Measurements from ENCODE around the gene PTPRN2.

Gene PTPRN2

GRCh38 chr7:158618745-158619140, 31.1 kb upstream of the PTPRN2 start:
- H3K27me3 ChIP-seq (ENCODE audit: control insufficient read depth in 3 of 3, insufficient read depth in 3 of 3, low read depth in 1 of 3, low read length in 3 of 3), result no peaks in the 10 kb centered on the region
- no peak for DNase-seq (ENCODE audit: low spot score)
- no peak overlapping the region for H3K4me2 ChIP-seq (ENCODE audit: insufficient read depth, low read length, poor library complexity, severe bottlenecking)
- no peaks in the 10 kb centered on the region for H3K79me1 ChIP-seq (ENCODE audit: low read depth, low read length)
- H3K4ac ChIP-seq (ENCODE audit: low read length), result no peak overlapping the region
- H2BK5ac ChIP-seq (ENCODE audit: low read length), result no peak overlapping the region
- no peak overlapping the region for H2AK5ac ChIP-seq (ENCODE audit: low read depth, low read length)
- no peak overlapping the region for H4K8ac ChIP-seq (ENCODE audit: low read depth, low read length)
- H2AFZ ChIP-seq (ENCODE audit: low read length), result no peak overlapping the region
- no peak overlapping the region for H3K23ac ChIP-seq (ENCODE audit: low read depth, low read length, poor library complexity)
- H2BK12ac ChIP-seq (ENCODE audit: low read length), result no peak overlapping the region
- no peak overlapping the region for H2BK15ac ChIP-seq (ENCODE audit: low read length)
- H3K18ac ChIP-seq (ENCODE audit: low read length), result no peak overlapping the region
- peaks cover 0 to 54% of the 10 kb centered on the region in 2 donors for H3K36me3 ChIP-seq (replicated peaks in 1 of 2; ENCODE audit: control insufficient read depth in 2 of 2, insufficient read depth in 2 of 2, low read length in 2 of 2)
- H4K91ac ChIP-seq (ENCODE audit: low read depth, low read length, poor library complexity), result no peak overlapping the region
- H3K4me3 ChIP-seq (ENCODE audit: low read length in 2 of 2), result no peak overlapping the region
- no peaks in the 10 kb centered on the region for H3K4me1 ChIP-seq (ENCODE audit: control insufficient read depth in 2 of 2, insufficient read depth in 1 of 2, low read depth in 1 of 2, low read length in 2 of 2)
- no peak overlapping the region for H3K27ac ChIP-seq (replicated peaks; ENCODE audit: low read length)
- H3K14ac ChIP-seq (ENCODE audit: low read length), result no peak overlapping the region
- no CpG with 5 or more reads among the region's 4 CpGs for WGBS, 2 donors (ENCODE audit: extremely low coverage in 2 of 2, insufficient read length in 2 of 2, insufficient replicate concordance in 1 of 2)
- no peaks in the 10 kb centered on the region for H3K9me3 ChIP-seq (replicated peaks in 1 of 2; ENCODE audit: control insufficient read depth in 2 of 2, insufficient read depth in 1 of 2, low read depth in 1 of 2, low read length in 2 of 2)
- H2BK120ac ChIP-seq (ENCODE audit: low read depth, low read length), result no peak overlapping the region
- H3K9ac ChIP-seq (ENCODE audit: low read depth, low read length, poor library complexity), result no peak overlapping the region

- Histone ChIP-seq H3K14ac (ENCODE audit: low read length) (no peak overlapping the region), H3K4me3 (ENCODE audit: low read length in 2 of 2) (no peak overlapping the region), H3K9me3 (replicated peaks in 1 of 2; ENCODE audit: control insufficient read depth in 2 of 2, insufficient read depth in 1 of 2, low read depth in 1 of 2, low read length in 2 of 2) (no peaks in the 10 kb centered on the region), H2BK5ac (ENCODE audit: low read length) (no peak overlapping the region), H3K27me3 (ENCODE audit: control insufficient read depth in 3 of 3, insufficient read depth in 3 of 3, low read depth in 1 of 3, low read length in 3 of 3) (no peaks in the 10 kb centered on the region), H4K91ac (ENCODE audit: low read depth, low read length, poor library complexity) (no peak overlapping the region), H3K4me2 (ENCODE audit: insufficient read depth, low read length, poor library complexity, severe bottlenecking) (no peak overlapping the region), H2BK12ac (ENCODE audit: low read length) (no peak overlapping the region), H3K27ac (replicated peaks; ENCODE audit: low read length) (no peak overlapping the region), H2BK15ac (ENCODE audit: low read length) (no peak overlapping the region), H3K79me1 (ENCODE audit: low read depth, low read length) (no peaks in the 10 kb centered on the region), H3K9ac (ENCODE audit: low read depth, low read length, poor library complexity) (no peak overlapping the region), H3K18ac (ENCODE audit: low read length) (no peak overlapping the region), H2BK120ac (ENCODE audit: low read depth, low read length) (no peak overlapping the region), H3K36me3 (replicated peaks in 1 of 2; ENCODE audit: control insufficient read depth in 2 of 2, insufficient read depth in 2 of 2, low read length in 2 of 2) (peaks cover 0 to 54% of the 10 kb centered on the region in 2 donors), H3K23ac (ENCODE audit: low read depth, low read length, poor library complexity) (no peak overlapping the region), H2AK5ac (ENCODE audit: low read depth, low read length) (no peak overlapping the region), H3K4ac (ENCODE audit: low read length) (no peak overlapping the region), H2AFZ (ENCODE audit: low read length) (no peak overlapping the region), H3K4me1 (ENCODE audit: control insufficient read depth in 2 of 2, insufficient read depth in 1 of 2, low read depth in 1 of 2, low read length in 2 of 2) (no peaks in the 10 kb centered on the region), H4K8ac (ENCODE audit: low read depth, low read length) (no peak overlapping the region)
- DNase-seq (ENCODE audit: low spot score), result no peak
- no CpG with 5 or more reads among the region's 3 CpGs for WGBS, 2 donors (ENCODE audit: extremely low coverage in 2 of 2, insufficient read length in 2 of 2, insufficient replicate concordance in 1 of 2)
Measured at GRCh38 chr7:158617737-158618128, 30.1 kb upstream of the PTPRN2 start.

- no peak overlapping the region for H3K4me2 ChIP-seq (ENCODE audit: insufficient read depth, low read length, poor library complexity, severe bottlenecking)
Measured at GRCh38 chr7:158616050-158616449, 28.4 kb upstream of the PTPRN2 start.

GRCh38 chr7:158614700-158615099, 27.1 kb upstream of the PTPRN2 start:
- Histone ChIP-seq H2BK5ac (ENCODE audit: low read length) (no peak overlapping the region), H3K79me1 (ENCODE audit: low read depth, low read length) (no peaks in the 10 kb centered on the region), H4K91ac (ENCODE audit: low read depth, low read length, poor library complexity) (no peak overlapping the region), H3K18ac (ENCODE audit: low read length) (no peak overlapping the region), H4K8ac (ENCODE audit: low read depth, low read length) (no peak overlapping the region), H3K14ac (ENCODE audit: low read length) (no peak overlapping the region), H2BK15ac (ENCODE audit: low read length) (no peak overlapping the region), H3K4ac (ENCODE audit: low read length) (no peak overlapping the region), H3K4me3 (ENCODE audit: low read length in 2 of 2) (no peak overlapping the region), H3K36me3 (replicated peaks in 1 of 2; ENCODE audit: control insufficient read depth in 2 of 2, insufficient read depth in 2 of 2, low read length in 2 of 2) (peaks cover 0 to 68% of the 10 kb centered on the region in 2 donors), H3K27ac (replicated peaks; ENCODE audit: low read length) (no peak overlapping the region), H3K4me1 (ENCODE audit: control insufficient read depth in 2 of 2, insufficient read depth in 1 of 2, low read depth in 1 of 2, low read length in 2 of 2) (no peaks in the 10 kb centered on the region), H3K9me3 (replicated peaks in 1 of 2; ENCODE audit: control insufficient read depth in 2 of 2, insufficient read depth in 1 of 2, low read depth in 1 of 2, low read length in 2 of 2) (no peaks in the 10 kb centered on the region), H2AFZ (ENCODE audit: low read length) (no peak overlapping the region), H2AK5ac (ENCODE audit: low read depth, low read length) (no peak overlapping the region), H2BK12ac (ENCODE audit: low read length) (no peak overlapping the region), H2BK120ac (ENCODE audit: low read depth, low read length) (no peak overlapping the region), H3K27me3 (ENCODE audit: control insufficient read depth in 3 of 3, insufficient read depth in 3 of 3, low read depth in 1 of 3, low read length in 3 of 3) (no peaks in the 10 kb centered on the region), H3K4me2 (ENCODE audit: insufficient read depth, low read length, poor library complexity, severe bottlenecking) (no peak overlapping the region), H3K9ac (ENCODE audit: low read depth, low read length, poor library complexity) (no peak overlapping the region), H3K23ac (ENCODE audit: low read depth, low read length, poor library complexity) (no peak overlapping the region)
- DNase-seq (ENCODE audit: low spot score), result no peak
- no CpG with 5 or more reads among the region's 1 CpG for WGBS, 2 donors (ENCODE audit: extremely low coverage in 2 of 2, insufficient read length in 2 of 2, insufficient replicate concordance in 1 of 2)

More at GRCh38 chr7:158616050-158616449, 28.4 kb upstream of the PTPRN2 start:
- no peak overlapping the region for H2BK120ac ChIP-seq (ENCODE audit: low read depth, low read length)
- no peak overlapping the region for H2BK15ac ChIP-seq (ENCODE audit: low read length)
- H3K4ac ChIP-seq (ENCODE audit: low read length), result no peak overlapping the region
- DNase-seq (ENCODE audit: low spot score), result no peak
- H2AK5ac ChIP-seq (ENCODE audit: low read depth, low read length), result no peak overlapping the region
- no peak overlapping the region for H3K9ac ChIP-seq (ENCODE audit: low read depth, low read length, poor library complexity)
- WGBS, 2 donors (ENCODE audit: extremely low coverage in 2 of 2, insufficient read length in 2 of 2, insufficient replicate concordance in 1 of 2), result no CpG with 5 or more reads among the region's 2 CpGs
- no peak overlapping the region for H2BK5ac ChIP-seq (ENCODE audit: low read length)
- H3K79me1 ChIP-seq (ENCODE audit: low read depth, low read length), result no peaks in the 10 kb centered on the region
- peaks cover 0 to 64% of the 10 kb centered on the region in 2 donors for H3K36me3 ChIP-seq (replicated peaks in 1 of 2; ENCODE audit: control insufficient read depth in 2 of 2, insufficient read depth in 2 of 2, low read length in 2 of 2)
- H3K4me1 ChIP-seq (ENCODE audit: control insufficient read depth in 2 of 2, insufficient read depth in 1 of 2, low read depth in 1 of 2, low read length in 2 of 2), result no peaks in the 10 kb centered on the region
- H2AFZ ChIP-seq (ENCODE audit: low read length), result no peak overlapping the region
- no peak overlapping the region for H3K4me3 ChIP-seq (ENCODE audit: low read length in 2 of 2)
- H2BK12ac ChIP-seq (ENCODE audit: low read length), result no peak overlapping the region
- no peak overlapping the region for H3K27ac ChIP-seq (replicated peaks; ENCODE audit: low read length)
- no peak overlapping the region for H3K14ac ChIP-seq (ENCODE audit: low read length)
- H3K9me3 ChIP-seq (replicated peaks in 1 of 2; ENCODE audit: control insufficient read depth in 2 of 2, insufficient read depth in 1 of 2, low read depth in 1 of 2, low read length in 2 of 2), result no peaks in the 10 kb centered on the region
- H3K18ac ChIP-seq (ENCODE audit: low read length), result no peak overlapping the region
- H4K8ac ChIP-seq (ENCODE audit: low read depth, low read length), result no peak overlapping the region
- no peaks in the 10 kb centered on the region for H3K27me3 ChIP-seq (ENCODE audit: control insufficient read depth in 3 of 3, insufficient read depth in 3 of 3, low read depth in 1 of 3, low read length in 3 of 3)
- no peak overlapping the region for H4K91ac ChIP-seq (ENCODE audit: low read depth, low read length, poor library complexity)
- no peak overlapping the region for H3K23ac ChIP-seq (ENCODE audit: low read depth, low read length, poor library complexity)
